A549 (cell line): ENCODE results near the gene PDCD2.

Source experiments
- BHLHE40 ChIP-seq: IDR thresholded peaks from 2 replicates; pipeline ENCODE4 v1.6.1; 2012; ENCODE audit warnings: low read depth, low read length, inconsistent platforms
- CHD2 ChIP-seq: fragments of 150-350 bp; IDR thresholded peaks from 2 replicates; pipeline ENCODE4 v1.6.1; 2014; ENCODE audit warnings: low read length; ENCODE audit not compliant: partially characterized antibody
- CTCF ChIP-seq: fragments of >200 bp; sonication (Bioruptor Twin); formaldehyde crosslinking; IDR thresholded peaks from 3 replicates; pipeline ENCODE4 v1.5.1; 2016
- MAFK ChIP-seq: fragments of 450-650 bp; IDR thresholded peaks from 2 replicates; pipeline ENCODE4 v1.6.1; 2014; ENCODE audit not compliant: partially characterized antibody
- MAX ChIP-seq: IDR thresholded peaks from 2 replicates; pipeline ENCODE4 v1.6.1; 2012
- MYC ChIP-seq: IDR thresholded peaks from 2 replicates; pipeline ENCODE4 v1.6.1; 2012; ENCODE audit warnings: mild to moderate bottlenecking, inconsistent platforms, low read length, improper control_type of control experiment, borderline replicate concordance
- POLR2A ChIP-seq: IDR thresholded peaks from 2 replicates; pipeline ENCODE4 v1.6.1; 2012; ENCODE audit warnings: mild to moderate bottlenecking, low read length
- POLR2AphosphoS2 ChIP-seq: conservative IDR thresholded peaks from 2 replicates; pipeline ENCODE4 v1.6.1; 2012; ENCODE audit warnings: low read length, improper control_type of control experiment, inconsistent platforms
- RAD21 ChIP-seq, 2 experiments: fragments of >200 bp in 1 of 2; sonication (Bioruptor Twin) in 1 of 2; formaldehyde crosslinking in 1 of 2; IDR thresholded peaks in 1 of 2; conservative IDR thresholded peaks in 1 of 2; 2 replicates in 1 of 2; 3 replicates in 1 of 2; pipeline ENCODE4 v1.6.1; 2012 to 2018; ENCODE audit warnings: inconsistent platforms in 1 of 2
- RCOR1 ChIP-seq: fragments of 150-350 bp; IDR thresholded peaks from 2 replicates; pipeline ENCODE4 v1.6.1; 2014; ENCODE audit warnings: antibody characterized with exemption, low read length, low read depth
- RFX5 ChIP-seq: fragments of 450-650 bp; IDR thresholded peaks from 2 replicates; pipeline ENCODE4 v1.7.1; 2014; ENCODE audit warnings: antibody characterized with exemption, mild to moderate bottlenecking, moderate library complexity

- TF ChIP-seq MYC: no peak
- TF ChIP-seq RAD21 (conservative IDR thresholded peaks at IDR 0.05 in 1 of 2, IDR thresholded peaks at IDR 0.05 in 1 of 2): no peak
- TF ChIP-seq POLR2A: no peak
- no peak for TF ChIP-seq RCOR1
- TF ChIP-seq MAX: no peak
- no peak for TF ChIP-seq CTCF
- no peak for TF ChIP-seq MAFK
- no peak for TF ChIP-seq CHD2
- TF ChIP-seq RFX5: no peak
- TF ChIP-seq BHLHE40: no peak
- no peak for TF ChIP-seq POLR2AphosphoS2
Observed at GRCh38 chr6:170536671-170537070, 47.8 kb downstream of the PDCD2 start.
